ENCODE measurements around the gene DEFB116.
"Not testable (repeated sequence)": the region's sequence is repeated elsewhere in the genome, so short reads cannot be mapped to it uniquely, and the experiment has no call there.

Gene DEFB116, protein sequence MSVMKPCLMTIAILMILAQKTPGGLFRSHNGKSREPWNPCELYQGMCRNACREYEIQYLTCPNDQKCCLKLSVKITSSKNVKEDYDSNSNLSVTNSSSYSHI

DNA sequence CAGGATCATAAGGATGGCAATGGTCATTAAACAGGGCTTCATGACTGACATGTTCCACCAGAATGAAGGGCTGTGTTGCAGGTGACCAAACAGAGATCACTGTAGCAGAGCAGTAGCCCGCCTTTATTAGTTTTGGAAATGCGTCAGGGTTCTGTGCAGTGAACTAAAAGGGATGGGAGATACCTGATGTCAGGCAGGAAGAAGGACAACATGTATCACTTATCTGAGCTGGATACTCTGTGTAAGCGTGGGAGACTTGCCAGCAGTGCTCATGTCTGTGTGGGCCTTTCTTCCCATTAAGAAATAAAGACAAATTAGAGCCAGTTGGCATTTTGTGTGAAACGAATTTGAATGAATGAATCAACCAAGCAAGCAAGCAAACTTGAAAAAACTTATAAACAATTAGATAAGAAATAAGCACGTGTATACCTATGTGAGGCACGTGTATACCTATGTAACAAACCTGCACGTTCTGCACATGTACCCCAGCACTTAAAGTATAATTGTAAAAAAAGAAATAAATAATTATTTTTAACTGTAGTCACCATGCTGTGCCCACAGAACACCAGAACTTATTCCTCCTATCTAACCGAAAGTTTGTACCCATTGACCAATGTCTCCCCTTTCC is at the start of gene DEFB116:
TSS of gene DEFB116 (minus strand) at position 51 of the 628 bp plus-strand sequence. CDS start at position 51, 0 bp downstream.
- no peak for DNase-seq (ENCODE audit: low read depth in 2 of 2)

DNA sequence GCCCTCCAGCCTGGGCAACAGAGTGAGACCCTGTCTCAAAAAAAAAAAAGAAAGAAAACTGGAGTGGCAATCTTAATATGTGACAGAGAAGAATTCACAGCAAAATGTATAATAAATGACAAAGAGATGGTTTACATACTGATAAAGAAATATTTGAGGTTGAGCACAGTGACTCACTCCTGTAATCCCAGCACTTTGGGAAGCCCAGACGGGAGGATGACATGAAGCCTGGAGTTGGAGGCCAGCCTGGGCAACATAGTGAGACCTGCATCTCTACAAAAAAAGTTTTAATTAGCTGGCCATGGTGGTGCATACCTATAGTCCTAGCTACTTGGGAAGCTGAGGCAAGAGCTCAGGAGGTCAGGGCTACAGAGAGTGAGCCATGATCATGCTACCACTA is 47.6 kb upstream of the DEFB116 start:
- no peak for DNase-seq (ENCODE audit: low read depth in 2 of 2)

DNA sequence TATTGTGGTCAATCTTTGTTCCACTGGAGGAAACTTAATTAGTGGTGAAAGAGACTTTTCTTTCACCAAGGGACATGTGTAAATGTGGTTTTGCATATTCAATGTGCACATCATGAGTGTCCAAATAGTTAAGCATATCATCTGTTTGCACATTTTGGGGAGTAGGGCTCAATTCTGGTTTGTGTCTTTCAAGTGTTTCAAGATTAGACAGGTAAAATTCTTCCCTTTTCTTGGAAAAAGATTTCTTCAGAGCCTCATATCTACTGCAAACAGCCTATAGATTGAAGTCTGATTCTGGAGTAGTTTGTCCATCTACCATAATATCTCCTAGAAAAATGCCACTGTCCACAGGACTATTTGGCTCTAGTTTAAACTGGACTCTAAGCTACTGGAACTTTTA is 33.1 kb upstream of the DEFB116 start:
- no peak for DNase-seq (ENCODE audit: low read depth in 2 of 2)

DNA sequence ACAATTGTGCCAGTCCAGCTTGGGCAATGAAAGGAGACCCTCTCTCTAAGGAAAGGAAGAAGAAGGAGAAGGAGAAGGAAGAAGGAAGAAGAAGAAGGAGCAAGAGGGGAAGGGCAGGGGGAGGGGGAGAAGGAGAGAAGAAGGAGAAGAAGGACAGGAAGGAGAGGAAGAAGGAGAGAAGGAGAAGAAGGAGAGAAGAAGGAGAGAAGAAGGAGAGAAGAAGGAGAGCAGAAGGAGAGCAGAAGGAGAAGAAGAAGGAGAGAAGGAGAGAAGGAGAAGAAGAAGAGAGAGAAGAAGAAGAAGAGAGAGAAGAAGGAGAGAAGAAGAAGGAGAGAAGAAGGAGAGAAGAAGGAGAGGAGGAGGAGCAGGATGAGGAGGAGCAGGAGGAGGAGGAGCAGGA is 22.5 kb upstream of the DEFB116 start:
- DNase-seq (ENCODE audit: low read depth in 2 of 2): no peak

DNA sequence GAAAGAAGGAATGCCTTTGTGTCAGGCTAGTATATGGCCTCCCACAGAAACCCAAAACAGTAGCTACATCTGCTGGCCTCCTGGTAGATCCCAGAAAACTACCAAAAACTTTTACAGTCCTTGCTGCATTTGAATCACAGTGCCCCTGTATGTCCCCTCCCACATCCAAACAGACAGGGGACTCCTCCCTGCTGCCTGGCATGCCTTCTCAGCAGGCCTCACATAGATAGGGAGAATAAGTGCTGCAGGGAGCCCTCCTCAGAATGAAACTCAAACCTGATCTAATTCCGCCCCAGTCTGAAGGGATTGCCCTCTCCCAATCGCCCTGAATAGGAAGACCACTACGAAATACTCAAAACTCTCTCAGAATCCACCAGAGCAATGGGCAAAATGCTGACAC is 14.1 kb upstream of the DEFB116 start:
- no peak for DNase-seq (ENCODE audit: low read depth in 2 of 2)

DNA sequence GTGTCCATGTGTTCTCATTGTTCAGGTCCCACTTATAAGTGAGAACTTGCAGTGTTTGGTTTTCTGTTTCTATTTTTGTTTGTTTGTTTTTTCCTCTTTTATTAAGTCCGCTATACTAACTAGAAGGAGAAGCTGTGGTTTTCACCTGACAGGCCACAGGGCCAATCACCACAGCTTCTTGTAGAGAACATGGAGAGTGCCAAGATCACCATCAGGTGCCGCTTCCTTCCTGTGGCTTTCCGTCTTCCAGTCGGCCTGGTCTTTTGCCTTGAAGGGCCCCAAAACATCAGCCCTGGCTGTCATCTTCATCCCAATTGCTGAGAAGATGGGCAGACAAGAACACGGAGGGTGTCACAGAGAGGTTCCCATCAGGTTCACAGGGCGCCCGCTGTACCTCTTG is 23.4 kb downstream of the DEFB116 start:
- DNase-seq (ENCODE audit: low read depth in 2 of 2): not testable (repeated sequence)

DNA sequence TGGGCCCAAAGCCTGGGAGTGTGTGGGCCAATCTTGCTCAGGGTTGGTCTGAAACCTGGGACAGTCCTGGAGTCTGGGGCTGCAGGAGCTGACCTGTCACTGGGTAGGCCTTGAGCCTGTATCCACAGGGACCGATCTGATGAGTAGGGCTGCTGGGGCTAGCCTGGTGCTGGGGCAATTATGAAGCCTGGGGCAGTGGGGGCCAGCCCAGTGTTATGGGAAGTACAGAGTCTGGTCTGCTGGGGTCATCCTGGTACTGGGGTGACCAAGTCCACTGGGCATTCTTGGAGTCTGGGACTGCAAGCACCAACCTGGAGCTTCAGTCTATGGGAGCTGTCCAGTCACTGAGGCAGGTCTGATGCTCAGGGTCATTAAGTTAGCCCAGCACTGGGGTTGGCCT is 30.2 kb downstream of the DEFB116 start:
- no peak for DNase-seq (ENCODE audit: low read depth in 2 of 2)

DNA sequence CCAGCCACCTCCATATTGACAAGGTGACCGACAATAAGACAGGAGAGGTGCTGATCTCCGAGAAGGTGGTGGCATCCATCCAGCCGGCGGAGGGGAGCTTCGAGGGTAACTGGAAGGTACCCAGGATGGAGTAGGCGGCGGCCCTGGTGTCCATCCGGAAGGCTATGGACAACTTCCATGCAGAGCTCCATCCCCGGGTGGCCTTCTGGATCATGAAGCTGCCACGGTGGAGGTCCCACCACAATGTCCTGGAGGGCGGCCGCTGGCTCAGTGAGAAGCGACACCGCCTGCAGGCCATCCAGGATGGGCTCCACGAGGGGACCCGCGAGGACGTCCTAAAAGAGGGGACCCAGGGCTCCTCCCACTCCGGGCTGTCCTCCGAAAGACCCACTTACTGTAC is 33.9 kb downstream of the DEFB116 start:
- DNase-seq (ENCODE audit: low read depth in 2 of 2): no peak

DNA sequence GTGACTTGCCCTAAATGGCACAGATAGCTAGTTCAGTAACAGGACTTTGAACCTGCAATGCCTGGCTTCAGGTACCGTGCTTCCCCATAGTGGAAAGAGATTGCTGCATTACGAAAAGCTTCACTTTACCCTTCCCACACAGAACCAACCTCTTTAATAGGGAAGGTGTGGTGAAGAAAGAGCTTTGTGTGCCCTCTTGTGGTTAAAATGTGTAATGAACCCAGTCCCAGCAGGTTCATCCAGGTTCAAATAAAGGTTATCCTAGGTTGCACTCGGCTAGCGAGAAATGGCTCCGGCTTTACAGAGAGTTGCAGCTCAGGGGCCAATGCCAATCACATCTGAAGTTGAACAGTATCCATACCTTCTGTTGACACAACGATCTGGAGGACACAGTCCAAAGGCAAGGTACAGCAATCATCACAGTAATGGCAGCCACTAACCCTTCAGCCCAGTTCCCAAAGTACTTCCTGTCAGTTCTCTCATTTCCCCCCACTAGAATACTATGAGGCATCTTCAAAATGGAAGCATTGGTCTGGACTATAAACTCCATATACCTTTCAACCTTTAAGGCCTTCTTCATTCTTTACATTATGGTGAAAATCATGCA is 48.0 kb downstream of the DEFB116 start:
- DNase-seq (ENCODE audit: low read depth in 2 of 2): no peak

DNA sequence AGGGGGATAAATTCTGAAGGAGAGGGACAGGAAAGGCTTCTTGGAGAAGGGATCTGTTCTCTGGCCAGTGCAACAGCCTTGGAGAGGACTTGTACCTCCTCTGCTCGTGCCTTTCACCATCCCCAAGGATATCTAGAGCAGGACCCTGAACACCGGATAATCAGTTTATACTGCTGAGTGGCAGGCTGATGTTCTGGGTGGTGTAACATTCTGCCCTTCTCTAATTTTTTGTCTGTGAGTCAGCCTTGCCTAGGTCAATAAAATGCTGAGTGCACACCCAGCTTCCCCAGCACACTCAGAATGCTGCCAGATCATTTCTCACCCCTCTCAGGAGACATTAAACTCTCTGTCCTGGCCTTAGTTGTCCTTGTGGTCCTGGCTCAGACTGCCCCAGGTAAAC is 51.0 kb downstream of the DEFB116 start, which contains the start of gene DEFB115:
TSS of gene DEFB115 (plus strand) at position 301 of the 400 bp plus-strand sequence. CDS start at position 301, 0 bp downstream.
- no peak for DNase-seq (ENCODE audit: low read depth in 2 of 2)

DNA sequence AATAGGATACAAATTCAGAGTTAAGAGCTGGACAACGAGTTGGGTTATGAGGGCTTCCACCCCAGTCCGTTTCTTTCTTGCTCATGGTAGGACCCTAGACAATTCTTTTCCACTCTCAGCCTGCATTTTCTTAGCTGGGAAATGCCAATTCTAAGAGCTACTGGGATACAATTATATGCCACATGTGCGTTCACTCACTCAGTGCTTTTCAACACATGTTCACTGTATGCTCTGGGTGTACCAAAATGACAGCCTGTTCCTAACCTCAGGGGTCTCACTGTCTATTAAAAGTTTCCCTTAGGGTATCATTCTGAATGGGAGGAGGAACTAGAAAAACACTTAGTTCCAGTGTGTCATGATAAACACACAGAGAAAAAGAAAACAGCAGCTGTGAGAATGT is 51.4 kb downstream of the DEFB116 start:
- DNase-seq (ENCODE audit: low read depth in 2 of 2): no peak
